HG02588 (cell line): ENCODE results near the gene CRTC1.

Experiments used
- ATAC-seq: cut with Tn5 transposase; IDR thresholded peaks from one replicate; pipeline ENCODE4 v1.9.1; 2021; ENCODE audit warnings: mild to moderate bottlenecking, moderate library complexity; ENCODE audit not compliant: unreplicated experiment

CRTC1 gene, protein sequence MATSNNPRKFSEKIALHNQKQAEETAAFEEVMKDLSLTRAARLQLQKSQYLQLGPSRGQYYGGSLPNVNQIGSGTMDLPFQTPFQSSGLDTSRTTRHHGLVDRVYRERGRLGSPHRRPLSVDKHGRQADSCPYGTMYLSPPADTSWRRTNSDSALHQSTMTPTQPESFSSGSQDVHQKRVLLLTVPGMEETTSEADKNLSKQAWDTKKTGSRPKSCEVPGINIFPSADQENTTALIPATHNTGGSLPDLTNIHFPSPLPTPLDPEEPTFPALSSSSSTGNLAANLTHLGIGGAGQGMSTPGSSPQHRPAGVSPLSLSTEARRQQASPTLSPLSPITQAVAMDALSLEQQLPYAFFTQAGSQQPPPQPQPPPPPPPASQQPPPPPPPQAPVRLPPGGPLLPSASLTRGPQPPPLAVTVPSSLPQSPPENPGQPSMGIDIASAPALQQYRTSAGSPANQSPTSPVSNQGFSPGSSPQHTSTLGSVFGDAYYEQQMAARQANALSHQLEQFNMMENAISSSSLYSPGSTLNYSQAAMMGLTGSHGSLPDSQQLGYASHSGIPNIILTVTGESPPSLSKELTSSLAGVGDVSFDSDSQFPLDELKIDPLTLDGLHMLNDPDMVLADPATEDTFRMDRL

DNA sequence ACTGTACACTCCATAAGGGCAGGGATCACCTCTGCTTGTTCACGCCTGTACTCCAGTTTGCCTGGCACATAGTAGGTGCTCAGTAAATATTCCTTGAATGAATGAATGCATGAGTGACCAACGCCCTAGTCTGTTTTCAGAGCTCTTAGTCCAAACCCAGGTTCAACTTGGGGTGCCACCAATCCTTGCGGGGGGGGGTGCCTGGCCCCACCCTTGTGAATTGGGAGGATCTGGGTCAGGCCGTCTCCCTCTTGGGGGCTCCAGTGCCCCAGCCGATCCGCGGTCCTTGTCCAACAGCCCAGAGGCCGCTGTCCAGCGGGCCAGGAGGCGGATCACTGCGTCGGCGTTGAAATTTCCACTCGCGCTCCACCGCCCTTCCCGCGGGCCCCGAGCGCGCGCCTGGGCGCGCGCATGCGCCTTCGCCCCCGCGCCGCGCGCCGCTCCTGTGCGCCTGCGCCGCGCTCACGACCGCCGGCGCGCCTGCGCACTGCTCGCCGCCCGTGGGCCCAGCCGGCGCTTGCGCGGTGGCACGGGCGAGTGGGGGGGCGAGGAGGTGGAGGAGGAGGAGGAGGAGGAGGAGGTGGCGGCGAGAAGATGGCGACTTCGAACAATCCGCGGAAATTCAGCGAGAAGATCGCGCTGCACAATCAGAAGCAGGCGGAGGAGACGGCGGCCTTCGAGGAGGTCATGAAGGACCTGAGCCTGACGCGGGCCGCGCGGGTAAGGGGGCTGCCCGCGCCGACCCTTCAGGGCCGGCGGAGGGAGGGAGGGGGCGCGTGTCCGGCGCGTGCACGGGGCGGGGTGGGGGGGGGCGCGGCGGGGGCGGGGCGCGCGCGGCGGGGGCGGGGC, at the start of gene CRTC1:
TSS of gene CRTC1 (plus strand) at position 572 of the 849 bp plus-strand sequence. CDS start at position 595, 23 bp downstream.
- ATAC-seq = peak; percentile 73

DNA sequence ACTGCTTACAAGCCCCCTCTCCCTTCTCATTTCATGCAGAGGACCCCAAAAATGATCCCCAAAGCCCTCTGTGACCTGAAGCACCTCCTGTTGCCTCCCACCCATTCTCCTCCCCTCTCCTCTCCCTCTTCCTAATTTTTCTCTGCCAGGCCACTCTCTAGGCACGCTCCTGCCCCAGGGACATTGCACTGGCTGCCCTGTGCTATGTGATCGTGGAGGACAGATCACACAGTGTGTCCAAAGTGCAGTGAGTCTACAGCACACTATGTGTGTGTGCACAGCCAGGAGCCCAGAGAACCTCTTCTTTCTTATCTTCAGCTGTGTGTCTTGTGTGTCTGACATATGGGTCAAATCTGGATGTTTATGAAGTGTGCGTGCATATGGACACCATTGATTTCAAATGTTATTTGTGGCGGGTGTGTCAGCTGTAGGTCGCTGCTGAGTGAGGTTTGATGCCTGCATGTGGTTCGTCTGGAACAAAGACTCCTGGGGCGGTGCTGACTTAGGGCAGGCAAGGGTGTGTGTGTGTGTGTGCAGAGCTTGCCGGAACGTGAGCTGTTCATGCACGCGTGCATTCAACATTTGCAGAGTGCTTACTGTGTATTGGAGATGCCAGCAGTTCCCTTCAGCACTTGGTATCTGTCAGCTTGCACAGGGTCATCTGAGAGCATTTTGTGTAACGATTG, 48.7 kb upstream of the CRTC1 start:
- no peak for ATAC-seq

DNA sequence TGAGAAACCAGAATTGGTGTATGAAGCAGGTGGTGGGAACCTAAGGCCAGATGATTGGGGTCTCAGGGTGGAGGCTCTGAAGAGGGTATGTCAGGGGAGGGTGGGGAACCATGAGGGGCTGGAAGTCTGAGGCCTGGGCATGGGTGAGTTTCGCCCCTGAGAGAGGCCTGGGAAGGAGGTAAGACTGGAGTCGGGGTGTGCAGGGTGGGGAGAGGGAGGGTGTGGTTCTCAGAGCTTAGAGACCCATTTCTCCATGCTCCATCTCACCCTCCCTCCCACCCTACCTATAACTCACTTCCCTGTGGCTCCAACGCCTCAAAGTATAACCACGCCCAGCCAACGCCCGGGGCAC, 47.7 kb upstream of the CRTC1 start:
- ATAC-seq = no peak

DNA sequence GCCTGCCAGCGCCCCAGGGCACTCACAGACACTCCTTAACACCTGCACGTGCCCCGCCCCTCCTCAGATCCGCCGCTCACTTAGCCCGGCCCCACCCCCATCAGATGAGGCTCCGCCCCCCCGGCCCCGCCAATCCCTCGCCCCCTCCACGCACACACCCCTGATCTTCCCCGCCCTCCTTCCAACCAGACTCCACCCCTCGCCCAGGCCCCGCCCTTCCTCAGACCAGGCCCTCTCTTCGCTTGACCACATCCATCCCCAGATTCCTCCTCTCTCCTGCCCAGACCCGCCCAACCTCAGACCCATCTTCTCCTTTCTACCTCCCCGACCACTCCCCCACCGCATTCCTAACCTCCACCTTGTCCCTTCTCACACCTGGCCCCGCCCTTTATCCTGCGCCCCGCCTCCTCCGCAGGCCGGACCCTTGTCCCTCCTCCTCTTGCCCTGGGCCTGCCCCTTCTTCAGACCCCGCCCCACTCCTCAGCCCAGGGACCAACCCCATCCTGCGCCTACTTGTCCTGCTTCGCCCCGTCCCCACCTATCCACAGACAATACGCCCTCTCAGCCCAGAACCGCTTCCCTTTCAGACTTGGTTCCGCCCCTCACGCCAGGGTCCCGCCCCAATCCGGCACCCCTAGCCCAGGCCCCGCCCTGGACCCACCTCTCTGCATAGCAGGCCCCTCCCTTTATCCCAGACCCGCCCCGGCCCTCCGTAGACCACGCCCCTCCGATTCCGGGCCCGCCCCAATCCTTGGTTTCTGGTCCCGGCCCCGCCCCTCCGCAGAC, 47.1 kb upstream of the CRTC1 start:
- peak; percentile 86 for ATAC-seq

DNA sequence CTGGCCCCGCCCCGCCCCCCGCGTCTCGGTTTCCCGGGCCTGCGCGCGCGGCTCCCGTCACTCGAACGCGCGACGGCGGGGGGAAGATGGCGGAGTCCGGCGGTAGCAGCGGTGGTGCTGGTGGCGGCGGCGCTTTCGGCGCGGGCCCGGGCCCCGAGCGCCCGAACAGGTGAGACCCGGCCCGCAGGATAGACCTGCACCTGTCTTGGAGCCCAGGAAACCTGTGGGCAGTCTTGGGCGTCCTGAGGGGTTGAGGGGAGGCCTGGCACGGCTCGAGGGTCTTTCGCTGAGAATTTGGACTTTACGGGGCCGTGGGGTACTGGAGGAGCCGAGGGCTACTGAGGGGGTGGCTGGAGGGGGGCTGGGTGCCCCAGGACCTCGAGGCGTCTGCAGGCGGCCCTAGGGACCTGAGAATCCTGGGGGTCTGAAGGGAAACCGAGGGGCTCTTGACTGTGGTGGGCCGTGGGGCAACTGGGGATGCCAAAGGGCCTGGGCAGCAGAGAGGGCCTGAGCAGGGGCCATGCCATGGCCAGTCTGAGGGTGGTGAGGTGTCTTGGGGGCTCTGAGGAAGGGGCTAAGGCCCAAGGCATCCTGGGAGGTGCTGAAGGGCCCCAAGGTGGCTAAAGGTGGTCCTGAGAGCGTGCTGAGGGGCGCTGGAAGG, 46.4 kb upstream of the CRTC1 start, which contains the start of gene KLHL26:
TSS of gene KLHL26 (plus strand) at position 60 of the 661 bp plus-strand sequence. CDS start at position 87, 27 bp downstream.
- no peak for ATAC-seq

DNA sequence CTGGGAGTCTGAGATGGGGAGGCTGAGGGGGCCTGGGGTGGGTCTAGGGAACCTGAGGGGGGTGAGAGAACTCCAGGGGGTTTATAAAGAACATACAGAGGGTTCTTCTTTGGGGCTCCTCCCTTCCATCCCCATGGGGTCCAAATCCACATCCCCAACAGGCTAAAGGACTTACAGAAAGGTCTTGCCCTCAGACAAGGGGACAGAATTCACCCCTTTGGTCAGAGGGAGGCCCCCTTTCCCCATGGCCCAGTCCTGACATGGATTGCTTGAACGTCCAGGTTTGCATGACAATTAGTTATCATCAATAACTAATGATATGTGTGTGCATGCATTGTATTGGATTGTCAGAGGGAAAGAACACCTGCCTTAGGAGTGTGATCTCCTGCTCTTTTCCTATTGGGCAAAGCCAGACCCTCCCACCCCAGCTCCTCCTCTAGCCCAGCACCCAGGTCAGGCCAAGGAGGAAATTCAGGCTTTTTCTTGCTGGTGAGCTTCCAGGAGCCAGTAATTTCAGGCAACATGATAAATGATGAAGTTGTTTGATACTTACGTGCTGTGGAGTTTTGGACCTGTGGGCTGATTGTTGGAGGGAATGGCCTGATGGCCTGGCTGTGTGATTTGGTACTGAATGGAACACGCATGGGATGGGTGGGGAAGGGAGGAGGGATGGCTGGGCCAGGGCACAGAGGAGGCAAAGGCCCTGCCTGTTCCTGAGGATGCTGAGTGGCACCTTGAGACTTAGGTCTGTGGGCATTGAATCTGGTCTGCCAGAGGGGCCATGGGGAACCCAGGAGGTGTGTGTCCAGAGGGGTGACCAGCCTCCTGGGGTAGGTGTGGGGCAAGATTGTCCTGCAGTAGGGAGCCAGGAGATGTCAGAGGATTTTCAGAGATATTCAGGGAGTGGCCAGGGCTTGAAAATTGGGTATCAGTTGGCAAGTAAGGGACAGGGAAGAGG, 45.5 kb upstream of the CRTC1 start:
- ATAC-seq = no peak

DNA sequence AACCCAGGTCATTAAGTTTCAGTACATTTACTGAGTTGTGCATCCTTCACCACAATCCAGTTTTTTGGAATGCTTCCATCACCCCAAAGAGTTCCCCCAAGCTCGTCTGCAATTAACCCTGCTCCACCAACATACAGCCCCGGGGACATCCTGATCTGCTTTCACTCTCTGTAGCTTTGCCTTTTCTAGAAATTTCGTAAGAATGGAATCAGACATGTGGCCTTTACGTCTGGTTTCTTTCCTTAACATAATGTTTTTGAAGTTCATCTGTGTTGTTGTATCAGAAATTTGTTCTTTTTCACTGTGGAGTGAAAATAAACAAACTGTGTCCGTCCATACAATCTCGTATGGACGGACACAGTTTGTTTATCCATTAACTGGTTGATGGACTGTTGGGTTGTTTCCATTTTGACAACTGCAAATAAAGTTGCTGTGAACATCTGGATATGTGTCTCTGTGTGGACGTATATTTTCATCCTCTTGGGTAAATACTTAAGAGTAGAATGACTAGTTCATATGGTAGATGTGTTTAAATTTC, 43.7 kb upstream of the CRTC1 start:
- ATAC-seq = no peak

DNA sequence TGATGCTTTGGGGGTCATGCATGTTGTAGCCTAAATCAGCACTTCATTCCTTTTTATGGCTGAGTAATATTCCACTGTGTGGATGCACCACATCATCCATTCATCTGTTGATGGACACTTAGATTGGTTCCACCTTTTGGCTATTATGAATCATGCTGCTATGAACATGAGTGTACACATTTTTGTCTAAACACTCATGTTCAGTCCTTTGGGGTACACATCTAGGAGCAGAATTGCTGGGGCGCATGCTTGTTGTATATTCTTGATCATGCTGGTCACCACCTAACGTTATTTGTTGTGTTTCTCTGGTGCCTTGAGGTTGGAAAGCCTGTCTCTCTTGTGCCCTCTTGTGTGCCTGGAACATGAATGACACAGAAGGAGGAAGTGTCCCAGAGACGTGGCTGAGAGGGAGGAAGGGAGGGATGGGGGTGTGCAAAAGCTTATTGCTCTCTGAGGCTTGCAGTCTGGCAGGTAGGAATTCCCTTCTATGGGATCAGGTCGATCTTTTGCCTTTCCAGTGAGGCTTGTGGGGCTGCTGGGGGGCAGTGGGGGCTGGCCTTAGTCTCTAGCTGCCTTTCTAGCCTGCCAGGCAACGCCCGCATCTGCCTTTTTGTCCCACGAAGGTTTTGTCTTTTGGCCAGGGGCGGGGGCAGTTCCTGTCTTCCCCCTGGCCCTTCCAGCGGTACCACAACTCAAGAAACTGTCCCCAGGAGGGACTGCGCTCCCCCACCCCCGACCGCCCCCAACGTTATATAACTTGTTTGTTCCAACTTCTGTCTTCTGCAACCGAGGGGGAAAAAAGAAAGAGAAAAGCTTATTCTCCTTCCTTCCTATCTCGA, 39.1 kb upstream of the CRTC1 start:
- no peak for ATAC-seq

DNA sequence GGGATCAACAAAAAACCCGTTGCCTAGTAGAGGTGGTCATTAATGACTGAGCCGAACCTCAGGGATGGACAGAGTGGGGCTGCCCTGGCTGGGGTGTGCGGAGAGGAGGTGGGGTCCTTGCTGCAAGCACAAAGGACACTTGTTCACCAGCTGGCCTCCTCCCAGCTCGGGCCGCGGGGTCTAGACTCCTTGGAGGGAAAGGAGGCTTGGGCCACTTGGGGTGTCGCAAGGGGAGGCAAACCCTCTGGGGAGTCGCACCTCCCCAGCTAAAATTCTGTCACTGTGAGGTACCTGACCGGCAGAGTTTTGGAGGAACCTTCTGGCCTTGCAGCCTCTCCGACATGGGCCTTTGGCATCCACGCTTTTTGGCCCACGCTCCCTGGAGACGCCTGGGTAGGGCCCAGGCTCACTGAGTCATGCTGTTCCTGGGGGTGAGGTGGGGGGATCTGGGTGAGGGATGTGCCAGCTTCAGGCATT, 38.4 kb upstream of the CRTC1 start:
- ATAC-seq = no peak

DNA sequence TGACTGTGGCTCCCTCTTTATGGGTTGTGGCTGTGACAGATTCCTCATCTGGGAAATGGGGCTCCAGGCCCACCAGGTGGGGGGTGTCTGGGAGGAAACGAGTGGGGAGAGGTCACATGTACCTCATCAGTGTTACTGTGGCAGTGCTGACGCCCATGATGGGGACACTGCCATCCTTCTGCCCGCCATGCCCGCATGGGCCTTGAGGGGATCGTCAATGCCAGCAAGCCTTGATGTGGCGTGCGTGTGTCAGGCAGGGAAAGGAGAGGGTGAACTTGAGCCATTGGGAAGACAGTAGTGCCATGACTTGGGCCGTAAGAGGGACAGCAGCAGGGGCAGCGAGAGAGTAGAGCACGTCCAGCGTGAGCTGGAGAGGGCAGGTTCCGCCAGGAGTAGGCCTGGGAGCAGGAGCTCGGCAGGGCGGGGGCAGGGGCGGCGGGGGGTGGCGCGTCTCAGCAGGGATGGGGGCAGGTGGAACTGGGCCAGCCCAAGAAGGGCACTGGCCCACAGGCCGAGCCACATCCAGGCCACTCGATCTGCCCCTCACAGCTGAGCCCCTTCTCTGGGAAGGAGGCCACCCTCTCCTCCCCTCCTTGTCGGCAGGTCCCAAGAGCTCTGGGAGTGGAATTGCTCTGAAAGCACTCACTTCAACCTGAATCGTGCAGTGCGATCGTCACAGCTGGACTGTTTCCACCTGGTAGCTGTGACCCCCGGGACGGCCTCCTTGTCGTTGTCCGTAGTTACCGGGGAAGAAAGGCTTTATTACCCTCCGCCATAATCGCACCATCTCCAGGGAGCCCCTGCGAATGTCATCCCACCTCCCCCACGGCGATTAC, 36.7 kb upstream of the CRTC1 start:
- no peak for ATAC-seq

DNA sequence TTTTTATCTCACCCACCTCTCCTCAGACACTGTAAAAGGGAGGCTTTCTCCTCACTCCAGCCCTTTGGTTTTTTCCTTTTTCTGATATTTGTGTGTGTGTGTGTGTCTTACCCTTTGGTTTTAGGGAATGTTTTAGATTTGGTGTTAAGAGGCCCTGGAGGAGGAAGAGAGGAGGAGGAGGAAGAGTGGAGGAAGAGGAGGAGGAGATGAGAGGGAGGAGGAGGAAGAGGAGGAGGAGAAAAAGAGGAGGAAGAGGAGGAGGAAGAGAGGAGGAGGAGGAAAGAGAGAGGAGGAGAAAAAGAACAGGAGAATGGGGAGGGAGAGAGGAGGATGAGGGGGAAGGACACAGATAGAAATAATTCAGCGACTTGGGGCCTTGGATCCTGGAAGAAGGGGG, 36.1 kb upstream of the CRTC1 start:
- ATAC-seq = no peak

DNA sequence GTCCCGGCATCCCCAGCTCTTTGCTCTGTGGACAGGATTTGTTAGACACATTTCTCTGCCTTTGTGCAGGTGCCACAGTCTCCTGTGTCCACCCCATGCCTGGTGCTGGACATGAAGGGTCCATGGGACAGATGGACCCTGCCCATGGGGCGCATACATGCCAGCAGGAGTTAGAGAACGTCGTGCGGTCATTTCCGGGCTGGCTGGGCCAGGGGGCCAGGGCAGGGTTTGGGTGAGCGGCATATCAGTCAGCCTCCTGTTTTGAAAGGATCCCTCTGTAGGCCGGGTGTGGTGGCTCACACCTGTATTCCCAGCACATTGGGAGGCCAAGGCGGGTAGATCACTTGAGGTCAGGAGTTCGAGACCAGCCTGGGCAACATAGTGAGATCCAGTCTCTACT, 35.7 kb upstream of the CRTC1 start:
- ATAC-seq = no peak

DNA sequence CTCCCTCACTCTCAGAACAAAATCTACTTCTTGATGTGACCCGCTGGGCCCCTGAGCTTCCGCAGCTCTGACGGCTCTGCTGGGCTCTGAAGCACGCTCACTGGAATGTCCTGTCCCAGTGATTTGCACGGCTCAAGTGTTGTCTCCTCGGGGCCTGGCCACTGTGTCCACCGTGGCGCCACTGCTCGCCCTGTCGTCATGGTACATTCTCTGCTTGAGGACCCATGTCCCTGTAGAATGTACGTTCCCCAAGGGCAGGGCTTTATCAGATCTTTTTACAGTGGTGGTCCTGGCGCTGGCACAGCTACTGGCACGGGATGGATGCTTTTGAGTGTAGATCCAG, 34.5 kb upstream of the CRTC1 start:
- no peak for ATAC-seq

DNA sequence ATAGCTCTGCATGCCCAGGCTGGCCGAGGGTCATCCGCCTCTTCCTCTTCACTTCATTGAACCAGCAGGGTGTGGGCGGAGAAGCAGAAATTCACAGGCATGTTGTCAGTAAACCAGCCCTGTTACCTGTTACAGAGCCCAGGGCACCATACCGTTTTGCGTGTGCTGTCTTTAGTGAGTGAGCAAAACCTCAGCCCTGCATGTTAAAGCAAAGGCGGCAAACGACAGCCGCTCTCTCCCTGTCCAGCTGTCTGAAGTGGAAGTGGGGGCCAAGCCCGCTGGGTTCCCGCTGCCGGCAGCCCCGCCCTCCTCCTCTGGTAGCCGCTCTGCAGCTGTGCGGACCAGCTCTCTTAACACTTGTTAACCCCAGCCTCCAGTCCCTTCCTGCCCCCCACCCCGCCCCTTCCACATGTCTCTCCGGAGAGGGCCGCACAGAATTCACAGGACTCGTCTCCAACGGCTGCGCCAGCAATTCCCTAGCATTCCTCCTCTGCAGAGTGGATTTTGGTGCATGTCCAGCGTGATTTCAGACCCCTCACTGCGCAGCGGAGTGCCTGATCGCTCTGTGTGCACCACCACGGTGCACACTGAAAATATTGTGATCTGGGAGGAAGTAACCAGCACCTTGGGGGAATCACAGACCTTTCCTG, 34.0 kb upstream of the CRTC1 start:
- ATAC-seq = no peak

DNA sequence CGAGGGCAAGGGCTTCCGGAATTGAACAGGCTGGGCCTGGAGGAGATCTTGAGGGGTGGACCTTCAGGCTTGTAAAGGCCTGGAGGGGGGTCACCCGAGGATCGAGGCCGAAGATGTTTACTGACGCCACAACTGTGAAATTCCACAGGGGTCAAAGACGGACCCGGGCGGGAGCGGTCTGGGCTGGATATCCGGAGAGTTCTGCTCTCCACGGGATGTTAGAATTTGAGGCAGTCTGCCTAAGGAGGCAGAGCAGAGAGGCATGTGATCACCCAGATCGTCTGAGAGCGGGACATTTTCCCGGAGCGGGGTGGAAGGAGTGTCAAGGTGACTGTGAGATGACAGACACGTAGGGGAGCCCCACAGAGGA, 33.5 kb upstream of the CRTC1 start:
- ATAC-seq = no peak

DNA sequence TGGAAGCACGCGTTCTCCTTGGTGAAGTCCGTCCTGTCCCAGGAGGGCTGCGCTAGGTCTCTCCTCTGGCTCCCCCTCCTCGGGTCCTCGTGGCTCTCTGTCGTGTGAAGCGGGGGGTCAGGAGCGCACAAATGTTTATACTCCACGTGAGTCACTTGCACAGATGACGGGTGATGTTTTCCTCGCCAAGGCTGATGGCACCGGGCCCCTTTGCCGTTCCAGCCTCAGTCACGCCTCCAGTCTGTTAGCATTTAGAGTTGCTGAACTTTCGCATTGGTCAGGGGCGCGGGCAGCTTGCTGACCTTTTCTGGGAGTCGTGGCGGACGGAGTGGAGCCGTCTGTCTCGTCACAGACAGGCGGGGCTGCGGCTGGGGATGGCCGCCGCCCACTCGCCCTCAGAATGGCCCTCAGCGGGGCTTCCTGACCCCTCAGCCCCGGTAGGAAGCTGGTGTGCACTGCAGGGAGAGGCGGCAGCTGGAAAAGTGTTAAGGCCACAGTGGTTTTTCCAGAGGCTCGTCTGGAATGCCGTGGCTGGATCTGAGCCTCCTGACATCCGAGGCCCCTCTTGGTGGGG, 32.9 kb upstream of the CRTC1 start:
- ATAC-seq = no peak
